GM18867 (cell line): ENCODE results near the gene PPP1CC.
"Not testable (repeated sequence)": the region's sequence is repeated elsewhere in the genome, so short reads cannot be mapped to it uniquely, and the experiment has no call there.

Experiments used
- ATAC-seq: cut with Tn5 transposase; IDR thresholded peaks from one replicate; pipeline ENCODE4 v1.9.1; 2021; ENCODE audit warnings: mild to moderate bottlenecking, moderate library complexity; ENCODE audit not compliant: unreplicated experiment

The PPP1CC gene

DNA sequence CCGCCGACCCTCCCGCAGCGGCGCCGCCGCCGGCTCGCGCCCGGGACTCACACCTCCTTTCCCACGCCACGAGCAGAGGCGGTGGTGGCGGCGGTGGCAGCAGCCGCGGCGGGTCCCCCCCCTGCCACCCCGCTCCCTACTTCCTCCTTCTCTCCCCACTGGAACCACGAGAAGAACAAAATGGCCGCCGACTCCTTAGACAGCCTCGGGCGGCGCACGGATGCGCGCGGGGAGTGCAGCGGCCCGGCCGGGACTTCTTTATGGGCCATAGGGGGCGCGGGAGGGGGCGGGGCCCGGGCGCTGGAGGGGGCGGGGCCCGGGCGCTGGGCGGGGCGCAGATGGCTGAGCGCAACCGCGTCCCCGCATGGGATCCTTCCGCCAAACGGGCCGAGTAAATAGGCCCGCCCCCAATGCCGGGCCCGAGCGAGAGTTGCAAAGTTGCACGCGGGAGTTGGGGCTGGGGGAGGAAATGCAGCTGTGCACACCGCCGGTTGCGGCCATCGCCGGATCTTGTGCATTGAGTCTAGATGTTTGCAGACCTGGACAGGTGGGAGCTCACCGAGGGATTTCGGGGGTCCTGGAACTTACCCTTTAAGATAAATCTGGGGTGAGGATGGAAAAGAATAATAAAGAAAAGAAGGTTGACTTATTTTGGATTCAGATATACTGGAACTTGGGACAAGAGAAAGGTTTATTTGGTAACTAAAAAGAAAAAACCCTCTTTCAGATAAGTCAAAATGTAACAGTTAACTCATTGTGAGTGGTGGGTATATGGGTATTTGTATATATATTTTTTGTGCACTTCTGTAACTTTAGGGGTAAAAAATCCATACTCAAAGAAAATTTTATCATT lies at the start of gene PPP1CC:
Gene PPP1CC, minus strand, starts transcription at position 174 of the 853 bp plus-strand sequence. CDS start 184 bp downstream, outside the sequence.
- peak; percentile 75 for ATAC-seq

DNA sequence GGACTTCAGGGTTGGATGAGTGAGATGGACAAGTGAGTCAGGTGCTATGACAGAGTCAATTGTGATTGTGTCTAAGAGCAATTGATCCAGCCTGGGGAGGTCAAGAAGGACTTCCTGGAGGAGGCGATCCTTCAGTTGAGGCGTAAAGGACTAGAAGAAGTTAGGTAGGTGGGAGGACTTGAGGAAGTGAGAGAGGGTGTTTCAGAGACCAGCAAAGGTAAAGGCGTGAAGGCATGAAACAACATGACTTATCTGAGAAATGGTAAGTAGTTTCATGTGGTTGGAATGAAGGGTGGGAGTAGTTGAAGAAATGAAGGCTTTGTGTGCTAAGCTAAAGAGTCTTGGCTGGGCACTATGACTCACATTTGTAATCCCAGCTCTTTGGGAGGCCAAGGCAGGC lies 48.9 kb upstream of the PPP1CC start:
- ATAC-seq: no peak

DNA sequence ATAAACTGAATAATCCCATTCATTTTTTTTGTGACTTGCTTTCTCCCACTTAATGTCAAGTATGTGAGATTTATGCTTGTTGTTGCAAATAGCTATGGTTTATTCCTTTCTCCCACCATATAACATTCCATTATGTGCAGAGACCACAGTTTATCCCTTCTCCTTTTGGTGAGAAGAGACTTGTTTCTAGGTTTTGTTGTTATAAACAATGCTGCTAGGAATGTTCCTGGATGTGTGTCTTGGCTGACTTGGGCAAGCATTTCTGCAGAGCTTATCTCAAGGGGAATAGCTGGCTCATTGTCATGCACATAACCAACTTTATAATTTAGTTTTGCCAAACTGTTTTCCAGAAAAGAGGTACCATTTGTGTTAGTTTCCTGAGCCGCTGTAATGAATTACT lies 47.6 kb upstream of the PPP1CC start:
- no peak for ATAC-seq

DNA sequence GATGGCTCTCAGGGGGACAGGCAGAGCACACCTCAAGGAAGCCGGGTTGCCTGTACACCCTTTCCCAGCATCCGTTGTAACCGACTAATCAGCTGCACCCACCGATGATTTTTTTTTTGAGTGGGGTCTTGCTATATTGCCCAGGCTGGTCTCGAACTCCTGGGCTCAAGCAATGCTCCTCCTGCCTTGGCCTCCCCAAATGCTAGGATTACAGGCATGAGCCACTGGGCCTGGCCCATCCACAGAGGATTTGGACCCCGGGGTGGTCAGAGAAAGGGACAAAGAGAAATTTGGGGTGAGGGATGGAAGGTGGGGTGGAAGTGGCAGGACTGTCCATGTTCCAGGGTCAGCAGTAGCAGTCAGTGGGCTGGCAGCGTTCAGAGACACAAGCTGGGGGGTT lies 43.3 kb upstream of the PPP1CC start:
- no peak for ATAC-seq

DNA sequence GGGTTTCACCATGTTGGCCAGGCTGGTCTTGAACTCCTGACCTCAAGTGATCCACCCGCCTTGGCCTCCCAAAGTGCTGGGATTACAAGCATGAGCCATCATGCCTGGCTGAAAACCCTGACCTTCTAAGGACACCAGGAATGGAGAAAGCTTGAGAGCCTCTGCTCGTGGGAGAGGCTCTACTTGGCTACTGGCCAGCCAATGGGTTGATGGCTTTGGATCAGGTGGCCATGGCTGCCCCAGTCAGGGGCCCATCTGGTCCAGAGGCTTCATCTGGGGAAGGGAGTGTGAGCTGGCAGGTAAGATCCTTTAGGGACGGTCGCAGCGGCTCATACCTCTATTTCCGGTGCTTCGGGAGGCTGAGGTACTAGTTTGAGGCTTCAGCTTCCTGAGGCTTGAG lies 42.5 kb upstream of the PPP1CC start:
- no peak for ATAC-seq

DNA sequence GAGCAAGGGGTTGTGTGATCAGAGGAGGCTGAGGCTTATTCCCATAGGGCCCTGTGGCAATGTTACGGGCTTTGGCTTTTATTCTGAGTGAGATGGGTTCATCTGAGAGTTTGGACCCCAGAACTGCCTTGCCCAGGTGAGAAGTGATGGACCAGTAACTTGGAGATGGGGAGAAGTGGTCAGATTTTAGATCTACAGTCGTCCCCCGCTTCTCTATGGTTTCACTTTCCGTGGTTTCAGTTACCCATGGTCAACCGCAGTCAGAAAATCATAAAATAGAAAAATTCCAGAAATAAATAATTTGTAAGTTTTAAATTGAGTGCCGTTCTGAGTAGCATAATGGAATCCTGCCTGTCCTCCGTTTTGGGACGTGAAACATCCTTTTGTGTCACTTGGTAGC lies 40.2 kb upstream of the PPP1CC start:
- no peak for ATAC-seq

DNA sequence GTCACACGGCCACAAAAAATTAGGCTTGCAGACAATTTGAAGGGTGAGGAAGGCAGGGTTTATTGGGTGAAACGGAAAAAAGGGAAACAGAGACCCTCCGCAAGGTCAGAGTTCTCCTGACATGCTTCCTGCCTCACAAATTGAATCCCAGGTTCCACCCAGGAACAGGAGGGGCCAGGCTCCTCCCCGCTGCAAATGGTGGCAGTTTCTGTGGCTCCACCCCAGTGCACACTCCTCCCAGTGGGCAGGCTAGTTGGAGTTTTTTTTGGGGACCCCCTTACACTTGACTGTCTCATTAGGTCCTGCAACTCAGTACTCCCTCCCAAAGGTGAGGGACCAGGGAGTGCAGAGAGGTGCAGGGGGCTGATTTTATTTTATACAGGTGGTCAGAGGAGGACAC lies 39.4 kb upstream of the PPP1CC start:
- no peak for ATAC-seq

DNA sequence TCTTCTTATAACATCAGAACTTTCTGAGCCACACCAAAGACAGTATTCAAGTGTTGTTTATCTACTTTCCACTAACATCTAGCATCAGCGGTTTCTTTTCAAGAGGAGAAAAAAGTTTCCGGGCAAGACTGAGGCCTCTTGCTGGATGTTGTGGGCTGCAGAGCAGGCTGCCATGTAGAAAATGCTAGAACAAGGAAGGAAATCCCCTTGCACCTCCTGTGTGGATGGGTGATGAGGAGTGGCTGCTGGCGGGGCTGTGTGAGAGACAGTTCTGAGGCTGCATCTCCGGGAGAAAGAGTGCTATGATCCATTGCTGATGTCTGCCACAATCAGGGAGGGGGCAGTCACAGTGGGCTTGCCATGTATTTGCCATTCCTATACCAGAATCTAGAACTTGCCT lies 37.8 kb upstream of the PPP1CC start:
- no peak for ATAC-seq

DNA sequence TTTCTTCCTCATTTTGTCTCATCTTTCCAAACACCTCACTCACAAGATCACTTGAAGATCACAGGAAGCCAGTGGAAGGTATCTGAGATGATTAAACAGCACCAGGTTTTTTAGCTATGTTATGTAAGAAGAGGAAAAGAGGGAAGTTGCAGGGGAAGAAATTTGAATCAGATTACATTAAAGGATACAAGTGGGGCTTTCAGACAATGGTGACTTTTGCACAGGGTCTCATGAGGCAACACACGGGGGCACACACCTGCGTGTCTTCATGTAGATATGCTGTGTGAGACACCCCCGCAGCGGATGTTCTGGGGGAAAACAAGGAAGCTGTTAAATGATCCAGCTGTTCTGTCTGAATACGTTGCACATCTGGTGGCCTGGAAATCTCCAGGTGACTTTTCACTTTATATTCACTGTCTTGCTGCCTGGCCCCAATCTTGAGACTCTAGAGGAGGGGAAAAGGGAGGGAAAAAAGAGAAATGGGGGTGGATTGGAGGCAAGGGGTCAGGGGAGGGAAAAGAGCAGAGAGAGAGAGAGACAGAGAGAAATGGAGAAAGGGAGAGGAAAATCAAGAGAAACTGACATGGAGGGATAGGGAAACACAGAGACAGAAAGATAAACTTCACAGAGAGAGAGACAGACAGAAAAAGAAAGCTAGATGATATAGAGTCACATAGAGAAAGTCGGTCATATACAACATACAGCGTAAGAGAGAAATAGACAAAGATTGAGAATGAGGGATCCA lies 36.3 kb upstream of the PPP1CC start:
- no peak for ATAC-seq

DNA sequence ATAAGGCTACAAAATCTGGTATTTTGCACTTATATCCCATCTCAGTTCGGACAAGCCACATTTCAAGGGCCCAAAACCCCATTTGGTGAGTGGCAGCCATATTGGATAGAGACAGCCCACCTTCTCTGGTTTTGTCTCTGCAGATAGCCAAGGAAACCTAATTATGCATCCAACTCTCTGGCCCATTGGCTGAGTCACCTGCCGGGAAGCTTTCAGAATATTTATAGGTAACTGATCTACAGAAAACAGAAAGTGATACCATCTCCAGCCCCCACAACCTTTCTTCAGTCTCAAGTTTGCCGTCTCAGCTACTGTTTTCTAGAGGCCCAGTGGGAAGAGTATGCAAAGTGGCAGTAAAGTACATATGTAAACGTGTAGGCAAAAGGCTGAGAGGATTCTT lies 33.7 kb upstream of the PPP1CC start:
- peak; percentile 94 for ATAC-seq

DNA sequence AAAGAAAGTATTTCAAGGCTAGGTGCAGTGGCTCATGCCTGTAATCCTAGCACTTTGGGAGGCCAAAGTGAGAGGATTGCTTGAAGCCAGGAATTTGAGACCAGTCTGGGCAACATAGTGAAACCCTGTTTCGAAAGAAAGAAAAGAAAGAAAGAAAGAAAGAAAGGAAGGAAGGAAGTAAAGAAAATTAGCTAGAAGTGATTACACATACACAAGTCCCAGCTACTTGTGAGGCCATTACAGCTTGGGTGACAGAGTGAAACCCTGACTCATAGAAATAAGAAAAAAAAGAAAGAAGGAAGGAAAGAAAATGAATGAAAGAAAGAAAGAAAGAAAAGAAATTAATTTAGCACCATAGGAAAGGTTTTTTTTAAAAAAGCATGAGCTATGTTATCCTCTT lies 33.3 kb upstream of the PPP1CC start:
- no peak for ATAC-seq

DNA sequence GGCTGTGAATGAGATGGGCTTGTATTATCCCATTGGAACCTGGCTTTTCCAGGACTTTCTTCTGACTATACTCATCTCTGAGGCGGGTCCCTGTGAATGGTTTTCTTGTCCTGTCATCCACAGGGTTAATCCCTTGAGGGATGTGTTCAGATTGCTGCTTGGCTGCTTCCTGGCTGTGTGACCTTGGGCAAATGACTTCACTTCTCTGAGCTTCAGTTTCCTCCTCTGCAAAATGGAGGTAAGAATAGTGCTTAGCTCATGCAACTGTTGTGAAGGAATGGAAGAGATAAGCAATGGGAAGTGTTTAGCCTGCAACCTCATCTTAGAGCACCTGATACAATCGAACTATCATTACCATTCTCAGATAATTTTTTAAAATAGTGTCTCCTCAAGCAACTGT lies 32.1 kb upstream of the PPP1CC start:
- no peak for ATAC-seq

DNA sequence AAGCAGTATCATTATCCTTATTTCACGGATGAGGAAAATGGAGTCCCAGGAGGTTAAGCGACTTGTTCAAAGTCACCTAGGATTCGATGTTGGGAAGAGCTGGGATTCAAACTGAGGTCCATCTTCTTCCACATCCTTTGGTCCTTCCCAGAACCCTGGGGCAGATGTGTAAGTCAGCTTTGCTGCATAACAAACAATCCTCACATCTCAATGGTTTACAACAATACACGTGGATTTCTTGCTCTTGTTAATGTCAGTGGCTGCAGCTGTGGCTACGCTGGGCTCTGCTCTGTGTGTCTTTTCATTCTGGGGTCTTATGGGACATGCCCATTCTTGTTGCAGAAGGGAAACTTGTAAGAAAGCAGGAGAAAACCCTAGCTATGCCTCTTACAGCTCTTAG lies 26.3 kb upstream of the PPP1CC start:
- ATAC-seq: no peak

DNA sequence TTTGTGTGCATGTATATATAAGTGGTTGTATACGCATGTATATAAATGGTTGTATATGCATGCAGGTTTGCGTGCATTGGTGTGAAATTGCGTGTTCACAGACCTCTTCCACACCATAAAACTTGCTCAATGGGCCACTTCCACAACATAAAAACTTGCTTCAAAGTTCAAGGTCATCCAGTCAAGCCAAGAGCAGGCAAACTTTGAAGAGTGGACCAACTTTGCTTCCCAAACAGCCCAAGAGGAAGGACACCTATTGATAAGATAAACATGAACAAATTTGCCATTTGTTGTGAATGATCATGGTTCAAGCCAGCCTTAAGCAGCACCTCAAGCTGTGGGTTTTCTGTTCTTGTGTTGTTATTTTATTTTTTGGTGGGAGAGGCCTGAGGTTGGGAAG lies 25.2 kb upstream of the PPP1CC start:
- ATAC-seq: no peak

DNA sequence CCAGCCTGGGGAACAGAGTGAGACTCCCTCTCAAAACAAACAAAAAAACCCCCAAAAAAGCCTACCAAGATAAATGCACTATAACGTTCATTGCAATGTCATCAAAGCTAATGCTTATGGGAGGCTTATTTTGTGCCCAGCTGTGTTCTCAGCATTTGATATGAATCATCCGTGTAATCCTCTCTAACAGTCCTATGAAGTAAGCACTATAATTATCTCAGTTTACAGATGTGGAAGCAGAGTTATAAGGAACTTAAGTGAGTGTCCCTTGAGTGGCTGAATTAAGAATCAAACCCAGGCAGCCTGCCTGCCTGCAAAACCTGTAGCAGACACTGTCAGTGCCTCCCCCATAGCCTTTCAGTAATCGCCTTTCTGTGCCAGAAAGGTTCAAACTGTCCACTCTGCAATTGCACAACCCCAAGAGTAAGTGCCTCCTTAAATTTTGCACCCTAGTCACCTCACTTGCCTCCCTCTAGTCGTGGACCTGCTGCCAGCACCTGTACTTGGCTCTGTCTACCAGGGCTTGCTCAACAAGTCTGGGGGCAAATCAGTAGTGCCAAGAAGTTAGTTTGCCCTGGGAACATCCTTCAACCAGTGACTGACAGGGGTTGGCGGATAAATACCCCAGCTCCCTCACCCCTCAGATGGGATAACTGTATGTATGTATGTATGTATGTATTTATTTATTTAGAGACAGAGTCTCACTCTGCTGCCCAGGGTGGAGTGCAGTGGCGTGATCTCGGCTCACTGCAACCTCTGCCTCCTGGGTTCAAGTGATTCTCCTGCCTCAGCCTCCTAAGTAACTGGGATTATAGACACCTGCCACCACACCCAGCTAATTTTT lies 23.8 kb upstream of the PPP1CC start:
- ATAC-seq: no peak

DNA sequence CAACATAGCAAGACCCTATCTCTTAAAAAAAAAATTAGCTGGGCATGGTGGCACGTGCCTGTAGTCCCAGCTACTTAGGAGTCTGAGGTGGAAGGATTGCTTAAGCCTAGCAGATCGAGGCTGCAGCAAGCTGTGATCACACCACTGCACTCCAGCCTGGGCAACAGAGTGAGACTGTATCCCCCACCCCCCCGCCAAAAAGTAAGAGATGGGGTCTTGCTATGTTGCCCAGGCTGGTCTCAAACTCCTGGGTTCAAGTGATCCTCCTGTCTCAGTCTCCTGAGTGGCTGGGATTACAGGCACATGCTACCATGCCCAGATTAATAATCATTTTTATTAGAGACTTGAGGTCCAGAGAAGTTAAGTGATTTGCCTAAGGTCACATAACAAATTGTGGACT lies 22.9 kb upstream of the PPP1CC start:
- not testable (repeated sequence) for ATAC-seq

DNA sequence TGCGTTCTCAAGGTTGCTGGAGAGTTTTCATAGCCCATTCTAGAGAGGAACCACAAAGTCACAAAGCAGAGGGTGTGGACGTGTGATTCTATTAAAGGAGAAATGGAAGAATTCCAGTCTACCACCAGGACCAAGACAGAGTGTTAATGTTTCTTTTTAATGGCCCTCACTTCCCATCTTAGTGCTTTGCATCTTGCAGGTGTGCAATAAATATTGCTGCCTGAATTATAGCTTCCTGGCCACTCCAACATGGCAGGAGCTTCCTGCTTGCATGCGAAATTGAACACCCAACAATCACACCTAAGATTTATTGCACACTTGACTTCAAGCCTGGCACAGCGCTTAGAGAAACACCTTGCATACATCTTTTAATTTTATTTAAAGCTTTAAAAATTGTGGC lies 22.4 kb upstream of the PPP1CC start:
- no peak for ATAC-seq

DNA sequence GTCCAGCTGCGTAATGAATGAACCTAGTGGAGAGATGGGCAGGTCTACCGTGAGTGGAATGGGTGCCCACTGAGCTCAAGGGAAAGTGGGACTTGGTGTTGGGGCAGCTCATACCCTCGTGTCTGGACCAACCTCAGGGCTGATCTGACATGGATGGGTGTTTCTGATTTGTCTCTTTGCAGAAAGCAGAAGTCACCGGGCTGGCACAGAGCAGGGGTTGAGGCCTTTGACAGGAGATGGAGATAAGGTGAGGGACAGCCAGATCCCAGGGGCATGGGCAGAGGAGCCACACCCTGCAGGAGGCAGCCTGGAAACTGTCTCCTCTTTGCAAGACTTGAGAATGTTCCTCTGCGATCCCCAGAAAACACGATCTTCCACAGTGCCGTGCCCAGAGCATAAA lies 20.9 kb upstream of the PPP1CC start:
- no peak for ATAC-seq

DNA sequence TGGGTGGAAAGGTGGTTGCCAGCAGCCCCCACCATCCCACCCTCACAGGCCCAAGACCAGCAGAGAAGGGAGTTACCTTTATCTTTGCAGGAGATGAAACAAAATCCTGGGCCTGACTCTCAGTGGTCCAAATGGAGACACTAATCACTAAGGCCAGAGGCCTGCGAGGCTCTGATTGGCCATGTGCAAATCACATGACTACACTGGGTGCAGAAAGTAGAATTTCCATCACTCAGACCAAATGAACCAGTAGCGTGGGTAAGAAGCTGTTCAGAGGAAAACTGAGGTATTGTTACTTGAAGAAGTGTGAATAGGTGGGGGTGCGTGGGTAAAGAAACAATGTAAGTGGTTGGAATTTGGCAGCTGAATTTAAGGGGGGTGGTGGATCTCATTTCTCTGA lies 20.2 kb upstream of the PPP1CC start:
- ATAC-seq: no peak

DNA sequence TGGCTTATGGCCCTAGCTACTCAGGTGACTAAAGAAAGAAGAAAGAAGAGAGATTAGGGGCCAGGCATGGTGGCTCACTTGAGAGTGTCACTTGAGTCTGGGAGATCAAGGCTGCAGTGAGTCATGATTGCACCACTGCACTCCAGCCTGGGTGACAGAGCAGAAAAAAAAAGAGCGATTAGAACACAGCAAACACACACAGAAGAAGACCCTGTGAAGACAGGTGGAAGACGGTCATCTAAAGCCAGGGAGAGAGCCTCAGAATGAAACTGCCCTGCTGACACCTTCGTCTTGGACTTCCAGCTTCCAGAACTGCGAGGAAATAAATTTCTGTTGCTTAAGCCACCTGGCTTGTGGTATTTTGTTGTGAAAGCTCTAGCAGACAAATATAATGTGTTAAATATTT lies 17.5 kb upstream of the PPP1CC start:
- no peak for ATAC-seq

DNA sequence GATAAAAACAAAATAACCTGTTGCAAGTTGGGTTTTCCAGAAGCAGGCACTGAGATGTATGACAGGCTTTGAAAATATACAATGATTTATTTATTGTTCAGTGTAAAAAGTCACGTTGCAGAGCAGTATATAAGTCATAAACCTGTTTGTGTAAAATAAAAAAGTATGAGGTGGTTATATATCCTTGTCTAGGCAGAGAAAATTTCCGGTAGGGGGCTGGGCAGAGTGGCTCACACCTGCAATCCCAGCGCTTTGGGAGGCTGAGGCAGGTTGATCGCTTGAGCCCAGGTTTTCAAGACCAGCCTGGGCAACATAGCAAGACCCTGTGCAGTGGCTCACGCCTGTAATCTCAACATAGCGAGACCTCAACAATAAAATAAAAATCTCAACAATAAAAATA lies 16.2 kb upstream of the PPP1CC start:
- ATAC-seq: no peak
